Activated CD8-positive, alpha-beta T cell treated with anti-CD3 and anti-CD28 coated beads for 36 hours (primary cell): Measurements from ENCODE around the gene TFEB. TPM values are rescaled to one million over a fixed set of nuclear protein-coding genes. Genes with fewer than 3 reads are reported as not detected.

ENCODE experiments used
- ATAC-seq: fragments of 200-7000 bp; cut with Tn5 transposase; one replicate; pipeline ENCODE4 v1.10.0; 2021; ENCODE audit warnings: mild to moderate bottlenecking, moderate library complexity
- CTCF ChIA-PET: fragments of 350-600 bp; sonication (Branson Sonifier 250); formaldehyde crosslinking; loops from one replicate; lab custom pipeline; 2021; ENCODE audit warnings: antibody characterized with exemption; lab: Charles Lee
- POLR2A ChIA-PET: fragments of 350-600 bp; sonication (Branson Sonifier 250); formaldehyde crosslinking; loops from one replicate; lab custom pipeline; 2021; ENCODE audit warnings: antibody characterized with exemption; lab: Charles Lee
- DNase-seq: peaks from one replicate; pipeline ENCODE4 v3.0.0-alpha.2; 2020
- H3K27ac Mint-ChIP-seq: one replicate; pipeline ENCODE4 v1.8.0; 2021; ENCODE audit warnings: mild to moderate bottlenecking, mixed read lengths
- H3K27me3 Mint-ChIP-seq: one replicate; pipeline ENCODE4 v1.8.0; 2021; ENCODE audit warnings: mixed read lengths
- H3K36me3 Mint-ChIP-seq: one replicate; pipeline ENCODE4 v1.8.0; 2021; ENCODE audit warnings: low read depth, mixed read lengths
- H3K4me1 Mint-ChIP-seq: one replicate; pipeline ENCODE4 v1.8.0; 2021; ENCODE audit warnings: low read depth, mixed read lengths
- H3K4me3 Mint-ChIP-seq: one replicate; pipeline ENCODE4 v1.8.0; 2021; ENCODE audit warnings: mild to moderate bottlenecking, moderate library complexity, mixed read lengths
- H3K9me3 Mint-ChIP-seq: one replicate; pipeline ENCODE4 v1.8.0; 2021; ENCODE audit warnings: mixed read lengths
- CTCF ChIP-seq: fragments of 200-600 bp; IDR thresholded peaks from one replicate; pipeline ENCODE4 v1.8.0; 2022; ENCODE audit warnings: antibody characterized with exemption, mild to moderate bottlenecking
- intact Hi-C: fragments of 100-400 bp; cut with micrococcal nuclease; formaldehyde crosslinking; loops from one replicate; pipeline ENCODE4 v1.10.0; 2022
- total RNA-seq, 2 experiments: library from RNA; stranded (reverse); gene quantifications; one replicate each; pipeline ENCODE4 v1.2.3, GENCODE V29; 2021

TFEB gene
- total RNA-seq, 2 experiments from 2014 or later: 14.6 to 15.9 TPM

GRCh38 chr6:41676431-41676830 lies 59.0 kb downstream of the TFEB start:
- H3K4me1 Mint-ChIP-seq: no peaks in the 10 kb centered on the region
- no peak for DNase-seq
- no peaks in the 10 kb centered on the region for H3K9me3 Mint-ChIP-seq
- ChIA-PET CTCF (no interaction called here), POLR2A (no interaction called here)
- H3K4me3 Mint-ChIP-seq: no peak overlapping the region
- peaks cover 3% of the 10 kb centered on the region for H3K27me3 Mint-ChIP-seq
- TF ChIP-seq CTCF: no peak
- no peak overlapping the region for H3K27ac Mint-ChIP-seq
- no peak for ATAC-seq
- intact Hi-C loops: no loop called here
- no peaks in the 10 kb centered on the region for H3K36me3 Mint-ChIP-seq

DNA sequence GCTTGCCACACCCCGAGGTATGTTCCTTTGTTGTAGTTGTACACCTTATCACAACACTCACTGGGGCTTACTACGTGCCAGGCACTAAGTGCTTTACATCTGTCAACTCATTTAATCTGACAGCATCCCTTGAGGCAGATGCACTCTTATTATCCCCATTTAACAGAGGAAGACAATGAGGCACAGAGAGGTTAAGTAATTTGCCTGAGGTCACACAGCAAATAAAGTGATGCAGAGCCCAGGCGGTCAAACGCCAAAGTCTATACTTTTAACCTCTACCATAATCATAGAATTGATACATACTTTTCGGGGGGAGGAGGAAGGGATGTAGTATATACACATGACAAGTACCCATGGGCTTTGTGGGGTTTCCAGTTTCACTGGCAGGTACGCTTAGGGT lies 59.4 kb downstream of the TFEB start:
- ATAC-seq (no peak), DNase-seq (no peak)
- ChIA-PET CTCF (no interaction called here), POLR2A (no interaction called here)
- peaks cover 5% of the 10 kb centered on the region for H3K27me3 Mint-ChIP-seq
- H3K4me3 Mint-ChIP-seq: no peak overlapping the region
- H3K9me3 Mint-ChIP-seq: no peaks in the 10 kb centered on the region
- no peak for TF ChIP-seq CTCF
- H3K4me1 Mint-ChIP-seq: no peaks in the 10 kb centered on the region
- H3K27ac Mint-ChIP-seq: no peak overlapping the region
- no peaks in the 10 kb centered on the region for H3K36me3 Mint-ChIP-seq
- intact Hi-C loops: no loop called here

DNA sequence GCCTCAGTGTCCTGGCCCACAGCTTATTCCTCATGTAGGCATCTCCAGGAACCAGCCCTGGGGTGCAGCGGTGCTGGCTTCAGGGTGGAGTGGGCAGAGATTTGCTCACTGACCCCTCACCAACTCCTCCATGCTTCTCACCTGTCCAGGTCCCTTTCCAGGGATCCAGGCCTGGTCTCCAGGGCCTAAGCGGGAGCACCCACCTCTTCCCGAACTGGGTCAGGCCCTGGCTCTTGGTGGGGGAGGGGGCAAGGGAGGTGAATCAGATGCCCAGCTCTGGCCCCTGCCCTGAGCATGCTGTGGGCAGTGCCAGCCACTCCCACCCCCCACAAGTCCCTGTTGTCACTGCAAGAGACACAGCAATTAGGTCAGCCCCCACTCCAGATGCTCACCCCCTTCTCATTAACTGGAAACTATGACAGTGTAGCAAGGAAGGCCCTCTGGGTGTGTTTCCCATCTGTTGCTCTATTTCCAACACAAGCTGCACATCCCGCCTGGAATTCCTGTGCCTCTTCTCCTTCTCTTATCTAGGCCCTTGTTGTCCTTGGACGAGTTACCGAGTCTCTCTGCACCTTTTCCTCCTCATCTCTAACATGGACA lies 60.1 kb downstream of the TFEB start:
- no peak overlapping the region for H3K4me3 Mint-ChIP-seq
- POLR2A ChIA-PET: no interaction called here
- peaks cover 7% of the 10 kb centered on the region for H3K27me3 Mint-ChIP-seq
- no peak overlapping the region for H3K27ac Mint-ChIP-seq
- no peaks in the 10 kb centered on the region for H3K4me1 Mint-ChIP-seq
- CTCF ChIA-PET: interaction anchor here (0.7 kb wide), 1 partner anchor 8 kb away, joined by 3 read pairs; no protein-coding TSS in a partner anchor
- intact Hi-C loops: no loop called here
- H3K36me3 Mint-ChIP-seq: no peaks in the 10 kb centered on the region
- DNase-seq (no peak), ATAC-seq (no peak)
- H3K9me3 Mint-ChIP-seq: no peaks in the 10 kb centered on the region
- TF ChIP-seq CTCF: no peak

DNA sequence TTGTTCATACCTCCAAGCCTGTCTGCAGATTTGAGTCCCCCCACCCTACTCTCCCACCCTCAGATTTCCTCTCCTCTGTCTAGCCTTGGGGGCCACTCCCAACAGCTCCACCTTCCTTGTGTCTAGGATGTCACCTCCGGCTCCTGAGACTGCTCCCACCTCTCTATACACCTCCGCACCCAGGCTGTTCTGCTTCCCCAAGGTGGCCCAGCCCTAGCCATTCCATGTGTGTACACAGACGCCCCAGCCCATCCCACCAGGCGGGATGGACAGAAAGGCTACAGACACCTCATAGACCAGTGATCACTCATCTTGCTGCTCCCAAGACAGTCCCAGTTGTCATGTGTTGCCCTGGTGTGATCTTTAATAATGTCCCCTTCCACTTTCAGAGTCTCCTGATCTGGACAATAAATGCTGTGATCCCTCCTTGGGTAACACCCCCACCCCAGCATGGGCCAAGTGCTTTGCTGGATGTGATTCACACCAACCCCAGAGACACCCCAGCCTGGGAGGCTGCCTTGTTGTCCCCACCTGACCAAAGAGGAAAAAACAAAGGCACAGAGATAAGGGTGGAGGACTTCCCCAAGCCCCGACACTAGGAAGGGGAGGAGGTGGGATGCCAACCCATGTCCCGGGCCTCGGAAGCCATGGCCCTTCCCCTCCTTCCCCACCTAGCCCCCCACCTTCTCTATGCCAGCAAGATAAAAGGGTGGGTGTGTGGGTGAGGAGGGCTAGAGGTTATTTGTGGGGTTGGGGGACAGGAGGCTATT lies 61.0 kb downstream of the TFEB start:
- intact Hi-C loops: no loop called here
- TF ChIP-seq CTCF: no peak
- H3K4me1 Mint-ChIP-seq: no peaks in the 10 kb centered on the region
- ATAC-seq (no peak), DNase-seq (no peak)
- ChIA-PET POLR2A (no interaction called here), CTCF (interaction anchor here (0.7 to 1.6 kb wide), 2 partner anchors 9 kb away, joined by 3 to 5 read pairs; no protein-coding TSS in a partner anchor)
- H3K27ac Mint-ChIP-seq: no peak overlapping the region
- H3K36me3 Mint-ChIP-seq: no peaks in the 10 kb centered on the region
- no peak overlapping the region for H3K4me3 Mint-ChIP-seq
- H3K27me3 Mint-ChIP-seq: peaks cover 6% of the 10 kb centered on the region
- H3K9me3 Mint-ChIP-seq: no peaks in the 10 kb centered on the region

GRCh38 chr6:41673704-41674000 lies 61.8 kb downstream of the TFEB start:
- Mint-ChIP-seq H3K36me3 (no peaks in the 10 kb centered on the region), H3K27me3 (peaks cover 6% of the 10 kb centered on the region), H3K9me3 (no peaks in the 10 kb centered on the region), H3K4me3 (no peak overlapping the region), H3K4me1 (no peaks in the 10 kb centered on the region), H3K27ac (no peak overlapping the region)
- ATAC-seq (no peak), DNase-seq (no peak)
- CTCF ChIA-PET: interaction anchor here (1.6 kb wide), 1 partner anchor 10 kb away, joined by 5 read pairs; no protein-coding TSS in a partner anchor
- intact Hi-C loops: no loop called here
- POLR2A ChIA-PET: no interaction called here
- TF ChIP-seq CTCF: no peak
